Measurements from ENCODE around the gene AIFM2. TPM values are rescaled to one million over a fixed set of nuclear protein-coding genes. Genes with fewer than 3 reads are reported as not detected.

The AIFM2 gene
- total and polyA plus RNA-seq, 2 of the 13 experiments (the other 11 are each of a cell fraction or from before 2014, with no cell fraction given) = 20.3 to 29.5 TPM

DNA sequence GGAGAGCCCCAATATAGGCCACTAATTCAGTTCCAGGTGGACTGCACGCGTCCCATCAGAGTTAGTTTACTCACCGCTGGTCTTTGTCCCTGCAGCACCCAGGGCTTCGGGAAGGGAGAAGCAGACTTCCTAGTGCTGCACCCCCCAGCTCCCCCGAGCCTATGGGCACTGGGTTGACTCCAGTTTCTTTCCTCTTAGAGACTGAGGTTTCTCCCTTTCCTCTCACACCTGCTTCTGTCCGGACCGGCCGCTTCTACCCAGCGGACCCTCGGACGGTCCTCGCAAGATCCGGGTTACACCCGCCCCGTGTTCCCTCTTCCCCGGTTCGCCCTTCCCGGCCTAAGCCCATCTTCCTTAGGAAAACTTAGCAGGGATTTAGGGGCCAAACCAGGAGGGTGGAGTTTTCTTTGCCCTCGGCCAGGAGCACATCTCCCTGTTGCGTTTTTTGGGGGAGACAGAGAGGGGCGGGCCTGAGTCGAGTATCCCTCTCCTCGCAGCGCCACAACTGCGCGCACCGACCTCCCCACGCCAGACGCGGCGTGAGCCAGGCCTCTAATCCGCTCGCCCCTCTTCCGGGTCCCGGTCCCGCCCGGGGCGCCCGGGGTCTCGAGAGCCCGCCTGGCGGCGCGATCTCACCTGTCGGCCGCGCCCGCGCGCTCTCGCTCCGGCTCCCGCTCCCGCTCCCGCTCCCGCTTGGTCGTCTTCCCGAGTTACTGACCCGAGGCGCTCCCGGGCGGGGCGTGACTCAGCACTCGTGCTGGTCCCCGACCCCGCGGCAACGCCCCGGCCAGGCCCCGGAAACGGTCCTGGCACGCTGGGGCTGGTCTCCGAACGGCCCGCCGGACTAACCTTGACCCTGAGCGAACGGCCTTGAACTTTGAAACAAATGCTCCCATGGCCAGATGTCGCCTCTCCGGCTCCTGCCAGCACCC lies at the start of gene AIFM2 (continued):
- TF ChIP-seq PHF5A (CRISPR knock-in tag; IDR thresholded peaks at IDR 0.05; ENCODE audit: low read depth, unreplicated experiment) = no peak
- TF ChIP-seq, protein P1, sequence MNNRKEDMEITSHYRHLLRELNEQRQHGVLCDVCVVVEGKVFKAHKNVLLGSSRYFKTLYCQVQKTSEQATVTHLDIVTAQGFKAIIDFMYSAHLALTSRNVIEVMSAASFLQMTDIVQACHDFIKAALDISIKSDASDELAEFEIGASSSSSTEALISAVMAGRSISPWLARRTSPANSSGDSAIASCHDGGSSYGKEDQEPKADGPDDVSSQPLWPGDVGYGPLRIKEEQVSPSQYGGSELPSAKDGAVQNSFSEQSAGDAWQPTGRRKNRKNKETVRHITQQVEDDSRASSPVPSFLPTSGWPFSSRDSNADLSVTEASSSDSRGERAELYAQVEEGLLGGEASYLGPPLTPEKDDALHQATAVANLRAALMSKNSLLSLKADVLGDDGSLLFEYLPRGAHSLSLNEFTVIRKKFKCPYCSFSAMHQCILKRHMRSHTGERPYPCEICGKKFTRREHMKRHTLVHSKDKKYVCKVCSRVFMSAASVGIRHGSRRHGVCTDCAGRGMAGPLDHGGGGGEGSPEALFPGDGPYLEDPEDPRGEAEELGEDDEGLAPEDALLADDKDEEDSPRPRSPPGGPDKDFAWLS (CRISPR knock-in tag; IDR thresholded peaks at IDR 0.05; ENCODE audit: borderline replicate concordance) = no peak
- peak; percentile 89 for TF ChIP-seq RFXAP (CRISPR knock-in tag; IDR thresholded peaks at IDR 0.05; ENCODE audit: borderline replicate concordance)
- TF ChIP-seq NFIC (IDR thresholded peaks at IDR 0.05; ENCODE audit: low read length) = peak; percentile 39; the same call in 1 of the 2 replicates
- TF ChIP-seq RELA (CRISPR knock-in tag; IDR thresholded peaks at IDR 0.05) = no peak
- no peak for TF ChIP-seq ZNF781 (CRISPR knock-in tag; IDR thresholded peaks at IDR 0.05; ENCODE audit: borderline replicate concordance, not compliant biosample characterization)
- no peak for TF ChIP-seq ZIK1 (CRISPR knock-in tag; IDR thresholded peaks at IDR 0.05; ENCODE audit: borderline replicate concordance, low read depth)
- TF ChIP-seq, protein P2, sequence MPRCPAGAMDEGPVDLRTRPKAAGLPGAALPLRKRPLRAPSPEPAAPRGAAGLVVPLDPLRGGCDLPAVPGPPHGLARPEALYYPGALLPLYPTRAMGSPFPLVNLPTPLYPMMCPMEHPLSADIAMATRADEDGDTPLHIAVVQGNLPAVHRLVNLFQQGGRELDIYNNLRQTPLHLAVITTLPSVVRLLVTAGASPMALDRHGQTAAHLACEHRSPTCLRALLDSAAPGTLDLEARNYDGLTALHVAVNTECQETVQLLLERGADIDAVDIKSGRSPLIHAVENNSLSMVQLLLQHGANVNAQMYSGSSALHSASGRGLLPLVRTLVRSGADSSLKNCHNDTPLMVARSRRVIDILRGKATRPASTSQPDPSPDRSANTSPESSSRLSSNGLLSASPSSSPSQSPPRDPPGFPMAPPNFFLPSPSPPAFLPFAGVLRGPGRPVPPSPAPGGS (CRISPR knock-in tag; IDR thresholded peaks at IDR 0.05) = no peak
- peak; percentile 87 for TF ChIP-seq ZBTB38 (CRISPR knock-in tag; IDR thresholded peaks at IDR 0.05)
- no peak for TF ChIP-seq TRIM24 (CRISPR knock-in tag; IDR thresholded peaks at IDR 0.05)
- TF ChIP-seq TOE1 (CRISPR knock-in tag; IDR thresholded peaks at IDR 0.05) = no peak
- TF ChIP-seq ELF3 (CRISPR knock-in tag; IDR thresholded peaks at IDR 0.05) = peak; percentile 85
- TF ChIP-seq, protein P3, sequence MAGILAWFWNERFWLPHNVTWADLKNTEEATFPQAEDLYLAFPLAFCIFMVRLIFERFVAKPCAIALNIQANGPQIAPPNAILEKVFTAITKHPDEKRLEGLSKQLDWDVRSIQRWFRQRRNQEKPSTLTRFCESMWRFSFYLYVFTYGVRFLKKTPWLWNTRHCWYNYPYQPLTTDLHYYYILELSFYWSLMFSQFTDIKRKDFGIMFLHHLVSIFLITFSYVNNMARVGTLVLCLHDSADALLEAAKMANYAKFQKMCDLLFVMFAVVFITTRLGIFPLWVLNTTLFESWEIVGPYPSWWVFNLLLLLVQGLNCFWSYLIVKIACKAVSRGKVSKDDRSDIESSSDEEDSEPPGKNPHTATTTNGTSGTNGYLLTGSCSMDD (CRISPR knock-in tag; IDR thresholded peaks at IDR 0.05) = no peak
- TF ChIP-seq ZNF274 (CRISPR knock-in tag; IDR thresholded peaks at IDR 0.05) = no peak
- TF ChIP-seq, protein P4, sequence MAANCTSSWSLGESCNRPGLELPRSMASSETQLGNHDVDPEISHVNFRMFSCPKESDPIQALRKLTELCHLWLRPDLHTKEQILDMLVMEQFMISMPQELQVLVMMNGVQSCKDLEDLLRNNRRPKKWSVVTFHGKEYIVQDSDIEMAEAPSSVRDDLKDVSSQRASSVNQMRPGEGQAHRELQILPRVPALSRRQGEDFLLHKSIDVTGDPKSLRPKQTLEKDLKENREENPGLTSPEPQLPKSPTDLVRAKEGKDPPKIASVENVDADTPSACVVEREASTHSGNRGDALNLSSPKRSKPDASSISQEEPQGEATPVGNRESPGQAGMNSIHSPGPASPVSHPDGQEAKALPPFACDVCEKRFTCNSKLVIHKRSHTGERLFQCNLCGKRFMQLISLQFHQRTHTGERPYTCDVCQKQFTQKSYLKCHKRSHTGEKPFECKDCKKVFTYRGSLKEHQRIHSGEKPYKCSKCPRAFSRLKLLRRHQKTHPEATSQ (CRISPR knock-in tag; IDR thresholded peaks at IDR 0.05; ENCODE audit: borderline replicate concordance) = no peak
- no peak for TF ChIP-seq TBP (CRISPR knock-in tag; IDR thresholded peaks at IDR 0.05)
- TF ChIP-seq ZNF552 (CRISPR knock-in tag; IDR thresholded peaks at IDR 0.05; ENCODE audit: borderline replicate concordance) = no peak
- no peak for TF ChIP-seq ZNF549 (CRISPR knock-in tag; IDR thresholded peaks at IDR 0.05)
- no peak for TF ChIP-seq HNRNPK (IDR thresholded peaks at IDR 0.05; ENCODE audit: low read depth, low read length, poor library complexity, severe bottlenecking)
- no peak for TF ChIP-seq ZFP36L2 (CRISPR knock-in tag; IDR thresholded peaks at IDR 0.05)
- no peak; the same call in none of the 2 replicates for TF ChIP-seq ARHGAP35 (CRISPR knock-in tag; IDR thresholded peaks at IDR 0.05; ENCODE audit: borderline replicate concordance)
- peak; percentile 92 for TF ChIP-seq MEIS2 (CRISPR knock-in tag; IDR thresholded peaks at IDR 0.05)

Measured in HepG2 (cell line).